Renal cortex interstitium (tissue), 11 donors: ENCODE results near the gene ZNF300. TPM values are rescaled to one million over a fixed set of nuclear protein-coding genes. Genes with fewer than 3 reads are reported as not detected.
"Not testable (repeated sequence)": the region's sequence is repeated elsewhere in the genome, so short reads cannot be mapped to it uniquely, and the experiment has no call there.

ENCODE experiments used
- DNase-seq, 11 donors: peaks; one replicate each; pipeline ENCODE4 v3.0.0-alpha.2; 2013; ENCODE audit warnings: low read depth in 9 of 11, low spot score in 4 of 11; ENCODE audit errors: extremely low read depth in 1 of 11
- polyA plus RNA-seq, 3 donors: library from polyadenylated mRNA; unstranded; fragments of 120-200 nt; gene quantifications; one replicate each; pipeline ENCODE4 v1.2.1, GENCODE V29; 2013; ENCODE audit not compliant: insufficient read length in 3 of 3

ZNF300 gene
- polyA plus RNA-seq, 3 donors = 37.2 to 44.1 (median 40.1) TPM

DNA sequence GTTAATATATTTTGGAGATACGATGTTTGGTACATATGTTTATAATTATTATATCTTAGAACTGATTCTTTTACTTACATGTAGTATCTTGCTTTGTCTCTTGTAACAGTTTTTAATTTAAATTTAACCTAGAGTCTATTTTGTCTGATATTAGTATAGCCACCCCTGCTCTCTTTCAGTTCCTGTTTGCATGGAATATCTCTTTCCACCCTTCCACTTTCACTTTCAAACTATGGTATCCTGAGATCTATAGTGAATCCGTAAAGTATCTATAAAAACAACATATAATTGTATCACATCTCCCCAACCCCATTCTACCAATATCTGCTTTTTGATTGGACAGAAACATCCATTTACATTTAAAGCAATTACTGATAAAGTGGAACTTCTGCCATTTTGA lies 51.2 kb downstream of the ZNF300 start:
- DNase-seq = no peak

DNA sequence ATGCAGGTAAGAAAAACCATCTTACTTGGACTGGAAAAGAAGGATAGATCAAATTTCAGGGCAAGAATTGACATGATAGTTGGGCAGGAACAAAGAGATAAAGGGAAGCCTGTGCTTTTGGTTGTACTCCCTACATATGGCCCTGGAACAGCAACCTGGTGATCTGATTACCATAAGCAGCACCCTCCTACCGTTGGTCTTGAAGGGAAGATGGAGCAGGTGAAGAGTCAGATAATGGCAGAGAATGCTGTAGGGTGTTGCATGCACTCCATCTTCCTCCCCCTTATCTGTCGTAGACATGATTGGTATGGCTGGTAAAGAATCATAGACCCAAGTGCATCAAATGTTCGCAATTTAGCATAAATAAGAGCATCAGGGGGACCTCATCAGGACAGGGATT lies 53.7 kb downstream of the ZNF300 start:
- DNase-seq = no peak

DNA sequence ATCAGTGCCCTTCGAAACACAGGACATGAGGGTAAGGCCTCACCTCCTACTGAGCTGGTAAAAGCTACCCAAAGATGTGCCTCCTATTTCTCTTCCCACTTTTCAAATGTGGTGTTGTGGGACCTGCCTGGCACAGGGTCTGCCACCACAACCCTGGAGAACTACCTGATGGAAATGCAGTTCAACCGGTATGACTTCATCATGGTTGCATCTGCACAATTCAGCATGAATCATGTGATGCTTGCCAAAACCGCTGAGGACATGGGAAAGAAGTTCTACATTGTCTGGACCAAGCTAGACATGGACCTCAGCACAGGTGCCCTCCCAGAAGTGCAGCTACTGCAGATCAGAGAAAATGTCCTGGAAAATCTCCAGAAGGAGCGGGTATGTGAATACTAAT lies 56.5 kb downstream of the ZNF300 start:
- DNase-seq = no peak

DNA sequence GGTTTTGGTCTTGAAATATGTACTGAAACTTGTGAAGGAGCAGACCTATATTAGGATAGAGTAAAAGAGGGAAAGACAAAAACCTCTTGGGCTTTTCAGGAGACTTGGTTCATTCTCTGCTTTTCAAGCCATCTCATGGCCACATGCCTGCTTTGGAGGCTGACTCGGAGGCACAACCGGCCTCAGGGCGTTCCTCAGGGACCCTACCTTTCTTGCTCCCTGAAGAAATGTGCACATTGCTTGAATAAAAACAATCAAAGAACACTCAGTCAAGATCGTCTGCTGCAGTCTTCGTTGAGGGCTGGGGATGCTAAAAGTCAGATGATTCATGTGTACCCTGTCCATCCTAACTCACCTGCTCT lies 57.5 kb downstream of the ZNF300 start:
- no peak for DNase-seq

DNA sequence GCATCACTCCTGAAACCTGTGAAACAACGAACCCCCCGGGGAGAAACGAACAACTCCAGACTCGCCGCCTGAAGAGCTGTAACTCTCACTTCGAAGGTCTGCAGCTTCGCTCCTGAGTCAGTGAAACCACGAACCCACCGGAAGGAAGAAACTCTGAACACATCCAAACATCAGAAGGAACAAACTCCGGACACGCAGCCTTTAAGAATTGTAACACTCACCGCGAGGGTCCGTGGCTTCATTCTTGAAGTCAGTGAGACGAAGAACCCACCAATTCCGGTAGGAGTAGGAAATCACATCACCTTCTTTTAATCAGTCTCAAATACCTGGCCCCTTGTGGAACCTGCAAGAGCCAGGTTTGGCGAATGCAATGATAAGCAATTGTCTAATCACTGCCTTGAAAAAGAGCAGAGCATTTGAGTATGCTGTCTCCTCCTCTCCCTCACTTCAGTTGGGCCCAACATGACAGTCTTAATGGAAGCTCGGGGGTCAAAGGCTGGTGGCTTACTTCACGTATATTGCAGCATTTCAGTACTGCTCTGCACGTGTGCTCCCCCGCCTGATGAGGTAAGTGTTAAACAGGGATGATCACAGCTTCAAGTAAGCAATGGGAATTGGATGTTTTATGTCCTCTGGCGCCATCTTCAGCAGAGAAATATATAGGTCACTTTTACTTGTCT lies 58.0 kb downstream of the ZNF300 start:
- peak; percentile 48 to 88 (median 69) for DNase-seq

DNA sequence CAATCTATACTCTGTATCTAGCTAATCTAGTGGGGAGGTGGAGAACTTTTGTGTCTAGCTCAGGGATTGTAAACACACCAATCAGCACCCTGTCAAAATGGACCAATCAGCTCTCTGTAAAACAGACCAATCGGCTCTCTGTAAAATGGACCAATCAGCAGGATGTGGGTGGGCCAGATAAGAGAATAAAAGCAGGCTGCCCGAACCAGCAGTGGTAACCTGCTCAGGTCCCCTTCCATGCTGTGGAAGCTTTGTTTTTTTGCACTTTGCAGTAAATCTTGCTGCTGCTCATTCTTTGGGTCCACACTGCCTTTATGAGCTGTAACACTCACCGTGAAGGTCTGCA lies 58.5 kb downstream of the ZNF300 start, which contains the start of gene IRGM:
Gene IRGM, plus strand, starts transcription at position 214 of the 346 bp plus-strand sequence. CDS start 1,603 bp downstream, outside the sequence.
- not testable (repeated sequence) for DNase-seq

DNA sequence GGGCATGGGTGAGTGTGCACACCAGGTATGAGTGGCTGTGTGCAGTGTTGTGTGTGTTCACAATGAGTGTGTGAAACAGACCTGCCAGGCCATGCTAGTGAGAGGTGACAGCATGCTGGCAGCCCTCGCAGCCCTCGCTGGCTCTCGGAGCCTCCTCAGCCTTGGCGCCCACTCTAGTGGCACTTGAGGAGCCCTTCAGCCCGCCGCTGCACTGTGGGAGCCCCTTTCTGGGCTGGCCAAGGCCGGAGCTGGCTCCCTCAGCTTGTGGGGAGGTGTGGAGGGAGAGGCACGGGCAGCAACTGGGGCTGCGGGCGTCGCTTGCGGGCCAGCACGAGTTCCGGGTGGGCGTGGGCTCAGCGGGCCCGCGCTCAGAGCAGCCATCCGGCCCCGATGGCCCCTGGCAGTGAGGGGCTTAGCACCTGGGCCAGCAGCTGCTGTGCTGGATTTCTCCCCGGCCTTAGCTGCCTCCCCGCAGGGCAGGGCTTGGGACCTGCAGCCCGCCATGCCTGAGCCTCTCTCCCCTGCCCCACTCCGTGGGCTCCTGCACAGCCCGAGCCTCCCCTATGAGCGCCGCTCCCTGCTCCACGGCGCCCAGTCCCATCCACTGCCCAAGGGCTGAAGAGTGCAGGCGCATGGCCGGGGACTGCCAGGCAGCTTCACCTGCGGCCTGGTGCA lies 59.5 kb downstream of the ZNF300 start:
- DNase-seq = not testable (repeated sequence)

Other genes starting within 250 kb of the ZNF300 start
- gene MYOZ3, start 243.7 kb downstream of the ZNF300 start, polyA plus RNA-seq = 1 to 10 TPM; 6.4 to 8.1 (median 6.6) TPM
- 10 to 100 TPM; 74.3 to 79.0 (median 78.3) TPM for gene RBM22, start 203.9 kb downstream of the ZNF300 start, polyA plus RNA-seq
- 10 to 100 TPM; 57.8 to 72.0 (median 68.9) TPM for gene DCTN4, start 146.0 kb downstream of the ZNF300 start, polyA plus RNA-seq
- 10 to 100 TPM; 22.1 to 24.4 (median 23.4) TPM for gene SMIM3, start 126.2 kb downstream of the ZNF300 start, polyA plus RNA-seq
- gene IRGM, start 58.5 kb downstream of the ZNF300 start, polyA plus RNA-seq = 1 to 10 TPM in 1 of 3 donors, under 1 TPM in 2; 0.40 to 1.0 (median 0.65) TPM
- 1,000 to 10,000 TPM in 2 of 3 donors, 100 to 1,000 TPM in 1; 891 to 1,420 (median 1,194) TPM for gene GPX3, start 115.6 kb upstream of the ZNF300 start, polyA plus RNA-seq
- 10 to 100 TPM; 63.0 to 88.2 (median 78.3) TPM for gene TNIP1, start 176.1 kb upstream of the ZNF300 start, polyA plus RNA-seq